Transverse colon (tissue), 4 donors: ENCODE data around the gene HIVEP3. TPM values are rescaled to one million over a fixed set of nuclear protein-coding genes. Genes with fewer than 3 reads are reported as not detected.

ENCODE experiments used
- DNase-seq: peaks from one replicate; pipeline ENCODE4 v3.0.0-alpha.2; 2019
- H3K27ac ChIP-seq, 4 donors: fragments of 200-600 bp; sonication (generic); 2 replicates each; pipeline ENCODE4 v1.5.1; 2016 to 2018; ENCODE audit warnings: inconsistent platforms in 4 of 4
- H3K27me3 ChIP-seq: fragments of 200-600 bp; sonication (generic); 2 replicates; pipeline ENCODE4 v1.5.1; 2017; ENCODE audit warnings: inconsistent platforms
- H3K36me3 ChIP-seq, 4 donors: fragments of 200-600 bp; sonication (generic); 2 replicates each; pipeline ENCODE4 v1.5.1; 2017 to 2019; ENCODE audit warnings: inconsistent platforms in 4 of 4
- H3K4me1 ChIP-seq, 4 donors: fragments of 200-600 bp; sonication (generic); 2 replicates each; pipeline ENCODE4 v1.5.1; 2017 to 2020; ENCODE audit warnings: inconsistent platforms in 4 of 4
- H3K4me3 ChIP-seq, 4 donors: fragments of 200-600 bp; sonication (generic); 1 replicate in 1 of 4; 2 replicates in 3 of 4; pipeline versions ENCODE4 v1.5.1 to v1.6.1; 2017 to 2019; ENCODE audit warnings: inconsistent platforms in 4 of 4
- H3K9me3 ChIP-seq, 2 donors: fragments of 200-600 bp; sonication (generic); 2 replicates each; pipeline ENCODE4 v1.5.1; 2017 to 2019; ENCODE audit warnings: inconsistent platforms in 2 of 2
- EP300 ChIP-seq: sonication (generic); formaldehyde crosslinking; IDR thresholded peaks from one replicate; pipeline ENCODE4 v1.6.1; 2017; ENCODE audit warnings: antibody characterized with exemption, low read depth
- POLR2A ChIP-seq: fragments of 450-650 bp; IDR thresholded peaks from one replicate; pipeline ENCODE4 v1.6.1; 2016; ENCODE audit warnings: antibody characterized with exemption, mild to moderate bottlenecking, moderate library complexity
- POLR2AphosphoS5 ChIP-seq, 3 donors: sonication (generic); formaldehyde crosslinking; IDR thresholded peaks; one replicate each; pipeline ENCODE4 v1.6.1; 2016; ENCODE audit warnings: antibody characterized with exemption in 3 of 3
- WGBS, 2 donors: methylation state at CpG; one replicate each; pipeline ENCODE4 v1.1.5; 2018; ENCODE audit warnings: low coverage in 1 of 2; 5-methylcytosine and 5-hydroxymethylcytosine counted together
- in situ Hi-C, 4 donors: fragments of 200-750 bp; cut with MboI; loops; one replicate each; pipeline versions ENCODE4 v1.15.0 to v1.15.1; 2017; ENCODE audit warnings: low sequenced_read_pairs in 3 of 4, low pct_ligation_motif_present in 1 of 4, low pct_unique_long_range_greater_than_20kb in 1 of 4
- intact Hi-C: fragments of 100-400 bp; cut with DNase I; formaldehyde crosslinking; loops from one replicate; pipeline ENCODE4 v1.15.1; 2023; ENCODE audit warnings: low total_unique reads
- total RNA-seq, 4 donors: library from RNA; depleted of rRNA; stranded (reverse); fragments of >200 nt; gene quantifications; one replicate each; pipeline ENCODE4 v1.1.0, GENCODE V29; 2016
- TF ChIP-seq, protein P1 (sequence below), 5 experiments: fragments of 200-600 bp in 3 of 5; fragments of 450-650 bp in 2 of 5; sonication (generic) in 3 of 5; IDR thresholded peaks; 1 replicate in 2 of 5; 2 replicates in 3 of 5; pipeline ENCODE4 v1.5.1; 2016 to 2017; ENCODE audit warnings: antibody characterized with exemption in 5 of 5, inconsistent platforms in 3 of 5, mild to moderate bottlenecking in 2 of 5, moderate library complexity in 1 of 5

Gene HIVEP3
- total RNA-seq, 4 donors from 2014 or later, result 3.7 to 15.0 (median 5.2) TPM

DNA sequence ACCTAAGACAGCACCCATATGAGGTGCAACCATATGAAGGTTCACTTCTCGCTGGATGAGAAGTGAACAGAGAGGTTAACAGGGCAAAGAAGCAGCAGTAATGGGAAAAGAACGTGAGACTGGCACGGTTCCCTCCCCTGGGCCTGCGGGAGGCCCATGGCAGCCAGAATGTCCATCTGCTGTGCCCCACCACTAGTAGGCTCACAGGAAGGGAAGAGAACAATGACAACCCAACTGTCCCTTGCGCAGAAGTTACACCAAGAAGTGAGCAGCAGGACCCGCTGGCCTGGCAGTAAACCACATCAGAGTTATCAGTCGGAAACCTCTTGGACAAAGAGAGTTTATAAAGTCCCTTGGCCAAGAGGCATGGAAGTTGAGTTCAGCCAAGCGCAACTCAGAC is 11.3 kb downstream of the HIVEP3 start:
- WGBS, 2 donors, result 93 to 95% methylated on average over 5 to 8 of the region's 8 CpGs
- intact Hi-C loops, result no loop called here
- in situ Hi-C loops, result no loop called here
- Histone ChIP-seq H3K27me3 (no peaks in the 10 kb centered on the region), H3K36me3 (no peaks in the 10 kb centered on the region), H3K4me1 (no peaks in the 10 kb centered on the region), H3K9me3 (no peaks in the 10 kb centered on the region), H3K27ac (no peak overlapping the region), H3K4me3 (no peak overlapping the region)
- DNase-seq, result no peak
- TF ChIP-seq POLR2A (no peak), EP300 (no peak), POLR2AphosphoS5 (IDR thresholded peaks at IDR 0.05) (no peak)
- TF ChIP-seq, protein P1, sequence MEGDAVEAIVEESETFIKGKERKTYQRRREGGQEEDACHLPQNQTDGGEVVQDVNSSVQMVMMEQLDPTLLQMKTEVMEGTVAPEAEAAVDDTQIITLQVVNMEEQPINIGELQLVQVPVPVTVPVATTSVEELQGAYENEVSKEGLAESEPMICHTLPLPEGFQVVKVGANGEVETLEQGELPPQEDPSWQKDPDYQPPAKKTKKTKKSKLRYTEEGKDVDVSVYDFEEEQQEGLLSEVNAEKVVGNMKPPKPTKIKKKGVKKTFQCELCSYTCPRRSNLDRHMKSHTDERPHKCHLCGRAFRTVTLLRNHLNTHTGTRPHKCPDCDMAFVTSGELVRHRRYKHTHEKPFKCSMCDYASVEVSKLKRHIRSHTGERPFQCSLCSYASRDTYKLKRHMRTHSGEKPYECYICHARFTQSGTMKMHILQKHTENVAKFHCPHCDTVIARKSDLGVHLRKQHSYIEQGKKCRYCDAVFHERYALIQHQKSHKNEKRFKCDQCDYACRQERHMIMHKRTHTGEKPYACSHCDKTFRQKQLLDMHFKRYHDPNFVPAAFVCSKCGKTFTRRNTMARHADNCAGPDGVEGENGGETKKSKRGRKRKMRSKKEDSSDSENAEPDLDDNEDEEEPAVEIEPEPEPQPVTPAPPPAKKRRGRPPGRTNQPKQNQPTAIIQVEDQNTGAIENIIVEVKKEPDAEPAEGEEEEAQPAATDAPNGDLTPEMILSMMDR (IDR thresholded peaks at IDR 0.05), result no peak

DNA sequence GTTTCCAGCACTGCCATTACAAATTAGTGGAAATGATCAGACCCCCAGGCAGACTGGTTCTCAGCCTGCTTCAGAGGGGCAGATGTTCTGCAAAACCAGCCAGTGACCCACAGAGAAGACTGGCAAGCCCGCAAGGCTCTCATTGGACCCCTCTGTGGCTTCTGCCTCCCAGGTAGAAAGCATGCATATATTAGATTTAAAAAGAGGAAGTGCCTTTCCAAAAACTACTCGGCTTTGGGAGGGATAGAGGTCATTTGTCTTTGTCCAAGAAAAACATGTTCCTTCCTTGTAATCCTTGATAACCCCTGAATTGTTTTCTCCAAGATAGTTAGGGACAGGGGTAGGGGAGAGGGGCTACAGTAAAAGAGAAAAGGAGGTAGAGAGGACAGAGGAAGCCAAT is 11.8 kb downstream of the HIVEP3 start:
- TF ChIP-seq POLR2A (no peak), POLR2AphosphoS5 (IDR thresholded peaks at IDR 0.05) (no peak), EP300 (no peak)
- TF ChIP-seq, protein P1 (IDR thresholded peaks at IDR 0.05), result no peak
- intact Hi-C loops, result no loop called here
- H3K4me1 ChIP-seq, result no peaks in the 10 kb centered on the region
- no peaks in the 10 kb centered on the region for H3K36me3 ChIP-seq
- 48% methylated on average over 2 of the region's 2 CpGs; no CpG with 5 or more reads in 1 of the 2 donors for WGBS, 2 donors
- H3K4me3 ChIP-seq, result no peak overlapping the region
- DNase-seq, result no peak
- in situ Hi-C loops, result no loop called here
- H3K9me3 ChIP-seq, result no peaks in the 10 kb centered on the region
- H3K27me3 ChIP-seq, result no peaks in the 10 kb centered on the region
- no peak overlapping the region for H3K27ac ChIP-seq

DNA sequence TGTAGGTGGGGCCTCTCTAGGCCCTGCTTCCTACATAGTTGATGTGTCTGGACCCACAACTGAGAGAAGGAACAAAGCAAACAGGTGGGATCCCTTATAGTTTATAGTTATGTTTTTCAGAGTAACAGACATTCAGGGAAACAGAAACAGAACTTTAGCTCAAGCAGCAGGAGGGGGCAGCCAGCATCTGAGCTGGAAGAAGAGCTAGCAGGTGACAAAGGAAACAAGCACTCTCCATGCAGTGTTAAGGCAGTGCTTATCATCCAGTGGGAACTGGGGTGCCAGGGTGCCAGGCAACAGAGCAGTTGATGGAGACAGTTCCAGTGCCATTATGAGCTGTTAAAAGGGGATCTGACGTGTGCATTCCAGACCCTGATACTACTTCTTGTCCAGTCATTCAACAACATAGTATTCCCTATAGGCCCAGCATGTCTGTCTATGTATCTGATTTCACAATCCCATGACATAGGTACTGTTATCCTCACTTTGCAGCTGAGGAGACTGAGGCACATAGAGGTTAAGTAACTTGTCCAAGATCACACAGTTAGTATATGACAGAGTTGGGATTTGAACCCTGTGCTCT is 13.5 kb downstream of the HIVEP3 start:
- intact Hi-C loops (no loop called here), in situ Hi-C loops (no loop called here)
- Histone ChIP-seq H3K4me1 (no peaks in the 10 kb centered on the region), H3K9me3 (no peaks in the 10 kb centered on the region), H3K27me3 (no peaks in the 10 kb centered on the region), H3K36me3 (no peaks in the 10 kb centered on the region), H3K27ac (no peak overlapping the region), H3K4me3 (no peak overlapping the region)
- DNase-seq, result no peak
- TF ChIP-seq EP300 (no peak), POLR2A (no peak), POLR2AphosphoS5 (IDR thresholded peaks at IDR 0.05) (no peak)
- TF ChIP-seq, protein P1 (IDR thresholded peaks at IDR 0.05), result no peak
- 85% methylated on average over 1 of the region's 1 CpG; no CpG with 5 or more reads in 1 of the 2 donors for WGBS, 2 donors

- intact Hi-C loops (no loop called here), in situ Hi-C loops (no loop called here)
- Histone ChIP-seq H3K36me3 (no peaks in the 10 kb centered on the region), H3K4me3 (no peak overlapping the region), H3K27ac (no peak overlapping the region), H3K9me3 (no peaks in the 10 kb centered on the region), H3K4me1 (peaks cover 0 to 6% (median 0%) of the 10 kb centered on the region in 4 donors), H3K27me3 (no peaks in the 10 kb centered on the region)
- no peak for DNase-seq
- WGBS, 2 donors, result 77 to 84% methylated on average over 9 of the region's 9 CpGs
- no peak for TF ChIP-seq POLR2AphosphoS5 (IDR thresholded peaks at IDR 0.05)
- no peak for TF ChIP-seq EP300
- TF ChIP-seq POLR2A, result no peak
- TF ChIP-seq, protein P1 (IDR thresholded peaks at IDR 0.05), result no peak
Measured at GRCh38 chr1:41902664-41903063, 16.1 kb downstream of the HIVEP3 start.
